ENCODE data around the gene LNP1. TPM values are rescaled to one million over a fixed set of nuclear protein-coding genes. Genes with fewer than 3 reads are reported as not detected.

Gene LNP1
- total RNA-seq, 1 donor from 2014 or later = 2.4 TPM

DNA sequence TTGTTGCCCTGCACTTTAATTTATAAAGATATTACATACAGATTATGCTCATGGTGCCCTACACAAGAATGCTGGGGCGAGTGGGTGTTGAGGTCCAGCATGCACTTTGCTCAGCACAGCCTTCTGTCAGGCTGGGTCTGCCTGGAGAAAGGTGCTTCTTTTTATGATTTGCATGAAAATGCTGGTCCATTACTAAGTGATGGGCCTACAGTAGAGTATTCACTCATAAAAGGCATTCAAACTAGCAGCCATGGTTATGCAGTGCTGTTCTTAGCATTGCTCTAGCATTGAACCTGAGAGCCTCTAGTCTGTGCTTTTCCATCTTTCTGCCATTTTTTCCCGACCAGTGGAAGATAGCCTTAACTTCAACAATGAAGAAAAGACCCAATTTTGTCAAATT, 12.3 kb downstream of the LNP1 start:
- Mint-ChIP-seq H3K27ac (ENCODE audit: unreplicated experiment) (no peak overlapping the region), H3K36me3 (ENCODE audit: unreplicated experiment) (peaks cover 21% of the 10 kb centered on the region), H3K4me3 (ENCODE audit: unreplicated experiment) (no peak overlapping the region), H3K27me3 (ENCODE audit: unreplicated experiment) (no peaks in the 10 kb centered on the region), H3K4me1 (ENCODE audit: unreplicated experiment) (peaks cover 4% of the 10 kb centered on the region), H3K9me3 (ENCODE audit: unreplicated experiment) (peaks cover 7% of the 10 kb centered on the region)
- DNase-seq (ENCODE audit: extremely low spot score, unreplicated experiment) = no peak
- TF ChIP-seq, protein P1, sequence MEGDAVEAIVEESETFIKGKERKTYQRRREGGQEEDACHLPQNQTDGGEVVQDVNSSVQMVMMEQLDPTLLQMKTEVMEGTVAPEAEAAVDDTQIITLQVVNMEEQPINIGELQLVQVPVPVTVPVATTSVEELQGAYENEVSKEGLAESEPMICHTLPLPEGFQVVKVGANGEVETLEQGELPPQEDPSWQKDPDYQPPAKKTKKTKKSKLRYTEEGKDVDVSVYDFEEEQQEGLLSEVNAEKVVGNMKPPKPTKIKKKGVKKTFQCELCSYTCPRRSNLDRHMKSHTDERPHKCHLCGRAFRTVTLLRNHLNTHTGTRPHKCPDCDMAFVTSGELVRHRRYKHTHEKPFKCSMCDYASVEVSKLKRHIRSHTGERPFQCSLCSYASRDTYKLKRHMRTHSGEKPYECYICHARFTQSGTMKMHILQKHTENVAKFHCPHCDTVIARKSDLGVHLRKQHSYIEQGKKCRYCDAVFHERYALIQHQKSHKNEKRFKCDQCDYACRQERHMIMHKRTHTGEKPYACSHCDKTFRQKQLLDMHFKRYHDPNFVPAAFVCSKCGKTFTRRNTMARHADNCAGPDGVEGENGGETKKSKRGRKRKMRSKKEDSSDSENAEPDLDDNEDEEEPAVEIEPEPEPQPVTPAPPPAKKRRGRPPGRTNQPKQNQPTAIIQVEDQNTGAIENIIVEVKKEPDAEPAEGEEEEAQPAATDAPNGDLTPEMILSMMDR (IDR thresholded peaks at IDR 0.05) = no peak

DNA sequence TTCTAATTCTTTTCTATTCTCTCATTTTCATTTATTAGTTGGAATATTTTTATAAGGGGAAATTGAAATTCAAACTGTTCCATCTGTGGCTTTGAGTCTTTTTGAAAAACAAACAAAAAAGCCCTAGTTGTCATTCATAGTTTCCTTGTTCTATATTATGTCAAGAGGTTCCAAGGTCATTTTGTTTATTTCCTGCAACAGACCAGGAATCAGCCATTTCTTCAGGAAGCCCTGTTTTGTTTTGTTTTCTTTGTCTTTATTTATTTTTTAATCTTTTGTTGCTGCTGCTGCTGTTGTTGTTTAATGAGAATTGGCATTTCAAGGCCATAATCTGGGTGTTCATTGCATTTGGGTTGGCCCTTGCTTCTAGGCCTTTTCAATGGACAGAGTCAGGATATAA, 14.8 kb downstream of the LNP1 start:
- H3K27ac Mint-ChIP-seq (ENCODE audit: unreplicated experiment) = no peak overlapping the region
- peaks cover 5% of the 10 kb centered on the region for H3K9me3 Mint-ChIP-seq (ENCODE audit: unreplicated experiment)
- TF ChIP-seq, protein P1 (IDR thresholded peaks at IDR 0.05) = no peak
- no peak for DNase-seq (ENCODE audit: extremely low spot score, unreplicated experiment)
- H3K4me3 Mint-ChIP-seq (ENCODE audit: unreplicated experiment) = no peak overlapping the region
- H3K36me3 Mint-ChIP-seq (ENCODE audit: unreplicated experiment) = peaks cover 16% of the 10 kb centered on the region
- no peaks in the 10 kb centered on the region for H3K27me3 Mint-ChIP-seq (ENCODE audit: unreplicated experiment)
- H3K4me1 Mint-ChIP-seq (ENCODE audit: unreplicated experiment) = peaks cover 4% of the 10 kb centered on the region

DNA sequence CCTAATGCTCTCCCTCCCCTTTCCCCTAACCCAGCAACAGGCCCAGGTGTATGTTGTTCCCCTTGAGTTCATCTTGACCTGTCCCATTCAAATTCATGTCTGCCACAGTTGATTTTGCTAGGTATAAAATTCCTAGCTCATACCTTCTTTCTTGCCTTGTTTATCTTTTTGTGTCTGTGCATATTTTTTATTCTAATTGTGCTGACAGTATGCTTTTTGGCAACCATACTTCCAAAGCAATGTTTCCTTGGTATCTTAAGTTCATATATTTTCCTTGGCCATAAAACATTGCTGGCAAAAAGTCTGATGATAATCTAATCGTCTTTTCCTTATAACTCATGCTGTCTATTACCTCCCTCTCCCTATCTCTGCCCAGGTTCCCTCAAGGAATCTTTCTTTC, 15.5 kb downstream of the LNP1 start:
- no peaks in the 10 kb centered on the region for H3K27me3 Mint-ChIP-seq (ENCODE audit: unreplicated experiment)
- H3K4me1 Mint-ChIP-seq (ENCODE audit: unreplicated experiment) = peaks cover 4% of the 10 kb centered on the region
- no peak overlapping the region for H3K4me3 Mint-ChIP-seq (ENCODE audit: unreplicated experiment)
- peaks cover 11% of the 10 kb centered on the region for H3K36me3 Mint-ChIP-seq (ENCODE audit: unreplicated experiment)
- no peak overlapping the region for H3K27ac Mint-ChIP-seq (ENCODE audit: unreplicated experiment)
- TF ChIP-seq, protein P1 (IDR thresholded peaks at IDR 0.05) = no peak
- no peak for DNase-seq (ENCODE audit: extremely low spot score, unreplicated experiment)
- no peaks in the 10 kb centered on the region for H3K9me3 Mint-ChIP-seq (ENCODE audit: unreplicated experiment)

DNA sequence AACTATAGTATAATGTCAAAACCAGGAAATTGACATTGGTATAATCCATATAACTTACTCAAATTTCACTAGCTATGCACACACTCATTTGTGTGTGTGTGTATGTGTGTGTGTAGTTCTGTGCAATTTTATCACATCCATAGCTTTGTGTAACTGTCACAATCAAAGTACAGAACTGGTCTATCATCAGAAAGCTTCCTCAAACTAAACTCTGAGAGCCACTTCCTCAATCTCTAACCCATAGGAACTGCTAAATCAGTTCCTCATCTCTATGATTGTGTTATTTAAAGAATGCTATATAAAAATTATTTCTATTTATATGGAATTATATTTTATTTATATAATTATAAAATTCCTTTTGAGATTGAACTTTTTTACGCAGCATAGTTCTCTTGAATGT, 18.1 kb downstream of the LNP1 start:
- H3K4me3 Mint-ChIP-seq (ENCODE audit: unreplicated experiment) = no peak overlapping the region
- TF ChIP-seq, protein P1 (IDR thresholded peaks at IDR 0.05) = no peak

DNA sequence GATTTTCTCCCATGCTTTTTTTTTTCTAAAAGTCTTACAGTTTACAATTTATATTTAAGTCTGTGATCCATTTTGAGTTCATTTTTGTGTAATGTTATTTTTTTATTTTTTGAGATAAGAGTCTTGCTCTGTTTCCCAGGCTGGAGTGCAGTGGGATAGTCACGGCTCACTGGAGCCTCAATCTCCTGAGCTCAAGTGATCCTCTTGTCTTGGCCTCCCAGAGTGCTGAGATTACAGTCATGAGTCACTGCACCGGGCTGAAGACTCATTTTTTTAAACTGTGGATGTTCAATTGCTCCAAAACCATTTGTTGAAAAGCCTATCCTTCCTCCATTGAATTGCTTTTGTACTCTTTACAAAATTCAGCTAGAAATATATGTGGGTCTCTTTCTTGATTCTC, 19.5 kb downstream of the LNP1 start:
- no peaks in the 10 kb centered on the region for H3K27me3 Mint-ChIP-seq (ENCODE audit: unreplicated experiment)
- peaks cover 4% of the 10 kb centered on the region for H3K4me1 Mint-ChIP-seq (ENCODE audit: unreplicated experiment)
- no peak overlapping the region for H3K4me3 Mint-ChIP-seq (ENCODE audit: unreplicated experiment)
- no peaks in the 10 kb centered on the region for H3K9me3 Mint-ChIP-seq (ENCODE audit: unreplicated experiment)
- H3K27ac Mint-ChIP-seq (ENCODE audit: unreplicated experiment) = no peak overlapping the region
- H3K36me3 Mint-ChIP-seq (ENCODE audit: unreplicated experiment) = peaks cover 9% of the 10 kb centered on the region
- DNase-seq (ENCODE audit: extremely low spot score, unreplicated experiment) = no peak
- TF ChIP-seq, protein P1 (IDR thresholded peaks at IDR 0.05) = no peak

More for the DNA sequence above, 18.1 kb downstream of the LNP1 start:
- no peak for DNase-seq (ENCODE audit: extremely low spot score, unreplicated experiment)
- no peak overlapping the region for H3K27ac Mint-ChIP-seq (ENCODE audit: unreplicated experiment)
- peaks cover 4% of the 10 kb centered on the region for H3K4me1 Mint-ChIP-seq (ENCODE audit: unreplicated experiment)
- H3K36me3 Mint-ChIP-seq (ENCODE audit: unreplicated experiment) = peaks cover 9% of the 10 kb centered on the region
- no peaks in the 10 kb centered on the region for H3K9me3 Mint-ChIP-seq (ENCODE audit: unreplicated experiment)
- no peaks in the 10 kb centered on the region for H3K27me3 Mint-ChIP-seq (ENCODE audit: unreplicated experiment)
